NCI-H1694 treated with DMSO at 0.1 percent for 48 hours (cell line): Measurements from ENCODE around the gene AJM1.

Source experiments
- DNase-seq: peaks from one replicate; lab custom pipeline; 2025; lab: John Stamatoyannopoulos, UW

AJM1 gene

DNA sequence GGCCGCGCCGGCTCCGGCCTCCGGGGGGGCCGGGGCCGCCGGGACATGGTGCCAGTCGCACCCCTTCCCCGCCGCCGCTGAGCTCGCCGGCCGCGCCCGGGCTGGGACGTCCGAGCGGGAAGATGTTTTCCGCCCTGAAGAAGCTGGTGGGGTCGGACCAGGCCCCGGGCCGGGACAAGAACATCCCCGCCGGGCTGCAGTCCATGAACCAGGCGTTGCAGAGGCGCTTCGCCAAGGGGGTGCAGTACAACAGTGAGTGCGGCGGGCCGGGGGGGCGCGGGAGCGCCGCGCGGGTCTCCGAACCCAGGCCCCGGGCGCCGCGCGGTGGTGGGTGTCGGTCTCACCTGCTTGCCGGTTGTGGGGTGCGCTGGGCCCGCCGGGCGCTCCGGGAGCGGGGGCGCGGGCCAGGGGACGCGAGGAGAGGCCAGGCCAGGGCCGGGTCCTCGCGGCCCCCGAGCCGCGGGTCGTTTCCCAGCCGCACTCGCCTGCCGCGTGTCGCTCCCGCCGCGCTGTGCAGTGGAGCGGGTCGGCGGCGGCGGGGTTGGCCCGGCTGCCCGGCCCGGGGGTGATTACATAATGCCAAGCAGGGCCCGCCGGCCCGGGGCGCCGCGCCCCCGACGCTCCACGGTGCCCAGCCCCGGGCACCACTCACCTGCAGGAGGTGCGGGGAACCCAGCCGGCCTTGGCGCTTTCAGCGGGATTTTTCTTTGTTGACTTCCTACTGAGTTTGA lies 34.0 kb upstream of the AJM1 start:
- no peak for DNase-seq

DNA sequence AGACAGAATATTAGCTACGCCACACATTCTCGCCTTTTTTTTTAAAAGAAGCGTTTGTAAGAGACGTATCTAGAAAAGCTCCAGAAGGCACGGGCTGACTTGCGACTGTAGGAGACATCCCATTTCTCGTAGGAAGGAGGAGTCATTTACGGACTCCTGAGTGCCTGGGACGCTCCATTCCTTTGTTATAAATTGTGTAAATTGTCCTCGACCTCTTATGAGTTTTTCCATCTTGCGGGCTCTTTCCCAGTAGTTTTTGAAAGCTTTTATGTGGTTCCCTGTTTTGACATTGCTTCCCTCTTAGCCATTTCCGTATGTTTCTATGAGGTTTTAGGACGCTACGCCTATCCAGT lies 33.5 kb upstream of the AJM1 start:
- peak; percentile 4 for DNase-seq

DNA sequence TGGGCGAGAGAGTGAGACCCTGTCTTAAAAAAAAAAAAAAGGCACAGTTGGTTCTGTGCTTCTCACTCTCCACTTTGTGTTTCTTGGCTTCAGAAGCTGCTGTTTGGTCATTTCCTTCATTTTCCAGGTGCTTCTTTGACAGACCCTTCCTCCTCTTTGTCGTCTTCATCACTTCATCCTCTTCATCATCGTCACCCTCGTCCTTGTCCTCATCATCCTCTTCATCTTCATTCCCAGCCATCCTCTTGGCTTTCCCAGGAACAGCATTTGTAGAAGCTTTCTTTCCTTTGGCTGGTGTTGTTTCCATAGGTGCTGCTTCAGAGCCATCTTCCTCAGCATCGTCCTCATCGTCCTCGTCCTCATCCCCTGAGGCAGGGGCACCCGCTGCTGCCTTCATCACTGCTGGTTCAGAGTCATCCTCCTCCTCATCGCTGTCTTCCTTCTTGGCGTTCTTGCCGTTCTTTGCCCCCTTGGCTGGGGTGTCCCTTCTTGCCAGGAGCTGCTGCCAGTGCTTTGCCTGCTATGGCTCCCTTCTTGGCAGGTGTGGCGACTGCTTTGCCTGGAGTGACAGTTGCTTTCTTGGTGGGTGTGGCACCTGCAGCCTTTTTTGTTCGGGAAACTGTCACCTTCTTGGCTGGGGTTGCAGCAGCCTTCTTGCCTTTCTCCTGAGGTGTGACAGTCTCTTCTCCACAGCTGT lies 27.4 kb upstream of the AJM1 start:
- DNase-seq = no peak

DNA sequence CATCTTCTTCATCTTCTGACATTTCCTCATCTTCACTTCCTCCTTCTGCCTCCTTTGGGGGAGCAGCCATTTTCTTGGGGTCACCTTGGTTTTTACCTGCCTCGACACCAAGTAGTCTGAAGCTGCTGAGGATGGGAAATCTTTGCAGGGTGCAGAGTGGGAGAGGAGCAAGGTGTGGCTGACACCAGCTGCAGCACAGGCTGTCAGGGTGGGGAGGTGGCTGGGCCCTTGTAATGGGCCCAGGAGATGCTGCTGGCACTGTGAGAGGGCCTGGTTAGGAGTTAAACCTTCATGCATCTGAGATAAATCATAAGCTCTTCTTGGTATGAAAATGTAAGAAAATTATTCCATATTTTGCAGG lies 26.9 kb upstream of the AJM1 start:
- DNase-seq = no peak

DNA sequence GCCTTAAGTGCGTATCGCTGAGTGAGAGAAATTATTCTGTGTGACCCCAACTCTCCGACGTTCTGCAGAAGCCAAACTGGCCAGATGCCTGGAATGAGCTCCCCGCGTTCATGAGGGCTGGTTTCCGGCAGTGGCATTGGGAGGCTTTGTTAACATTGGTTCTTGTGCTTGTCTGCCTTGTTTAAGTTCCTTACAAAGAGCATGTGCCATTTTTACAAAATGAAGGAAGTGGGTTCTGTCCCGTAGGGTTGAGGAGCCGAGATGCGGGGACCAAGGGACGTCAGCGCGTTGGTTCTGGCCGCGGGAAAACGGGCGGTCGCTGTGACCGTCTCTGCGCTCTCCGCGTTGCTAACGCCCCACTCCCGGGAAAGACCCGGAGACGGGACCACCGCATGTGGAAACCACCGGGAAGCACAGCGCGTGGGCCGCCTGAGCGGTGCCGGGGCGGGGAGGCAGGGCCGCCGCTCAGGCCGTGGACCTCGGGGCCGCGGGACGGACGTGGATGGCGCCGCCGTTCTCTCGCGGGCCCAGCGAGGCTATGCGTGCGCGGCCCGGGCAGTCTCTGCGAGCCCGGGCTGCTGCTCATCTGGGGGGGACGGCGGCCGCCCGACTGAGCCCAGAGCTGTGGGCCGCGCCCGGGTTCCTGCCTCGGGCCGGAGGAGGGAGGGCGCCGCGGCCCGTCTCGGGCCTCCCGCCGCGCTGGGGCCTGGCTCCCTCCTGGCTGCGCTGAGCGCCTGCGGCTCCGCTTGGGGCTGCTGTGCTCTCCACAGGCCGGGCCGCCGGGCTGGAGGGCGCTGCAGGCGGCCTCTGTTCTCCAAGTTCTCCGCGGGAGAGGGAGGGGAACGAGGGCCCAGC lies 21.1 kb upstream of the AJM1 start:
- DNase-seq = no peak

DNA sequence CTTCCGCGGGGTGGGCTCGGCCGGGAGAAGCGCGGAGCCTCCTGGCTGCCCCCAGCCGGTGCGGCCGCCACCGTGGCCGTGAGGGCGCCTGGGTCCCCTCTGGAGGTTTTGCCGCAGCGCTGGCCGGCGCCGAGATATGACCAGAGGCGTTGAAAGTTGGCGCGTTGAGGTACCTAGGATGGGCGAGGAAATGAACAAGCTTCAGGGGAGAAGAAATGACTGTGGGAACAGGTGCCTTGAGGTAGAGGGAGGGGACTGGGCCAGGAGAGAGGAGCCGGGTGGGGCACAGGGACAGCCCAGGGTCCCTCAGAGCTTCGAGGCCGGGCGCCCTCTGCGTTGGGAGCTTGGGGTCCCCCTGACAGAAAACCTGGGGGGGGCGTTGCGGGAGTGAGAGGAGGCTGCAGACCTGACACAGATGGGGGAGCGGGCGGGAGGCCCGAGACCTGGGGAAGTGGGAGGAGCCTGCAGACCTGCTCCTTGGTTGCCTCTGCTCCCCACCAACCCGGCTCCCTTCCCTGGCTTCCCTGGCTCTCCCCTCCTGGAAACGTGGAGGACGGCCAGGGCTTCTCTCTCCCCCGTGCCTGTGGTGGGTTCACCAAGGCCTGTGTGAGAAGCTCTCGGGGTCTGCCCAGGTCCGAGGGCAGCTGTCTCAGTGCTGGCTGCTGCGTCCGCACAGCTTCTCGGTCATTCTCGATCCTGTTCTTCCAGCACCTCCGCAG lies 20.3 kb upstream of the AJM1 start:
- DNase-seq = no peak

DNA sequence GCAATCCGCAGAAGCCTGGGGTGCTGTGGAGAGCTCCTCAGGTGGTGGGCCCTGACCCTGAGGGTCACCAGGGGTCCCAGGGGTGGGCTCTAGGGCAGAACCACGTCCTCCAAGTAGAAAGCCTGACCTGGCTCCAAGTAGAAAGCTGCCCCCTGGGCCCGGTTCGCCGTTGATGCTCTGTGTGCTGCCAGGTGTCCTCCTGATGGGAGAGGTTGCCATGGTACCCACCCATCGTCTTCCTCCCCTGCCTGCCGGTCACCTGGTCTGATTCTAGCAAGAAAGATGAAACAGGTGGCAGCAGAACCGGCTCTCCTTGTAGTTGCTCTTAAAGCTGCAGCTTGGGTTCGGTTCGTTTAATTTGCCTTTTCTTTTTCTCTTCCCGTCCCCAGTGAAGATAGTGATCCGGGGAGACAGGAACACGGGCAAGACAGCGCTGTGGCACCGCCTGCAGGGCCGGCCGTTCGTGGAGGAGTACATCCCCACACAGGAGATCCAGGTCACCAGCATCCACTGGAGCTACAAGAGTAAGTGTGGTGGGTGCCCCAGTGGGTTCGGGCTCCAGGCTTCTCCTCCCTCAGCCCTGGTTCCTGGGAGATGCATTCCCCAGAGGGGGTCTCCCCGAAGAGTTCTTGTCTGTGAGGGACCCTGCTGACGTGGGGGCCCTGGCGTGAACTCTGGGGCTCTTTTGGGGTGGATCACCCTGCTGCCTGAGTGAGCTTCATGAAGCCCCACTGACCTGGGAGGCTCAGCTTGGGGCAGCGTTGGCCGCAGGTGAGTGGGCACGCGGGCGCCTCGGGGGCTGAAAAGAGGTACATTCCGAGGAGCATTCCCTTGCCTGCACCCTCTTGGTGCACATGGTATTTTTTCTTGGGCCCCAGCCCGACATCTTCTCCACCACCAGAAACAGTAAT lies 18.9 kb upstream of the AJM1 start:
- no peak for DNase-seq

DNA sequence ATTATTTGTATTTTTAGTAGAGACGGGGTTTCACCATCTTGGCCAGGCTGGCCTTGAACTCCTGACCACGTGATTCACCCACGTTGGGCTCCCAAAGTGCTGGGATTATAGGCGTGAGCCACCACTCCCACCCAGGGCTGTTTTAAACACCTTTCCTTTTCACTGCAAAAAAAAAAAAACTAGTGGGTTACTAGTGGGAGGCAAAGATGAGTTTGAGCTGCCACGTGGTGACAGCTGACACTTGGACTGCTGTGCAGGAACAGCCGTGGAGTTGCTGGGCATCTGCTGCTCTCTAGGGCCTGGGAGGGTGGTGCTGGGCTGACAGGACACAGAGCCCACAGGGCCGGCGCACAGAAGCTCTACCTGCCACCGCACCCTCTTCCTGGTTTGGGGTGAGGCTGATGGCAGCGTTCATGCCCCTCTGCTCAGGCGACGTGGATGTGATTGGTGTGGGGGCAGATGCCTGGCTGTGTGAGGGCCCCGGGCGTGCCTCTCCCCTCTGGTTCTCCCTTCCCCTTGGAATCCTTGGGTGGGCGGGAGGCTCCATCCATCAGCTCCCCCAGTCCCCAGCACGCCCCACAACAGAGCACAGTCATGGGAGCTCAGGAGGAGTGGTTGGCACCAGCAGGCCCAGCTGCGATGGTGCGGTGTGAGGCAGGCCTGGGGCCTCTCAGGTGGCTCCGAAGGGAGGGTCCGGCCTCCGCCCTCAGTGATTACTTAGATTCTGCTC lies 17.6 kb upstream of the AJM1 start:
- DNase-seq = no peak

DNA sequence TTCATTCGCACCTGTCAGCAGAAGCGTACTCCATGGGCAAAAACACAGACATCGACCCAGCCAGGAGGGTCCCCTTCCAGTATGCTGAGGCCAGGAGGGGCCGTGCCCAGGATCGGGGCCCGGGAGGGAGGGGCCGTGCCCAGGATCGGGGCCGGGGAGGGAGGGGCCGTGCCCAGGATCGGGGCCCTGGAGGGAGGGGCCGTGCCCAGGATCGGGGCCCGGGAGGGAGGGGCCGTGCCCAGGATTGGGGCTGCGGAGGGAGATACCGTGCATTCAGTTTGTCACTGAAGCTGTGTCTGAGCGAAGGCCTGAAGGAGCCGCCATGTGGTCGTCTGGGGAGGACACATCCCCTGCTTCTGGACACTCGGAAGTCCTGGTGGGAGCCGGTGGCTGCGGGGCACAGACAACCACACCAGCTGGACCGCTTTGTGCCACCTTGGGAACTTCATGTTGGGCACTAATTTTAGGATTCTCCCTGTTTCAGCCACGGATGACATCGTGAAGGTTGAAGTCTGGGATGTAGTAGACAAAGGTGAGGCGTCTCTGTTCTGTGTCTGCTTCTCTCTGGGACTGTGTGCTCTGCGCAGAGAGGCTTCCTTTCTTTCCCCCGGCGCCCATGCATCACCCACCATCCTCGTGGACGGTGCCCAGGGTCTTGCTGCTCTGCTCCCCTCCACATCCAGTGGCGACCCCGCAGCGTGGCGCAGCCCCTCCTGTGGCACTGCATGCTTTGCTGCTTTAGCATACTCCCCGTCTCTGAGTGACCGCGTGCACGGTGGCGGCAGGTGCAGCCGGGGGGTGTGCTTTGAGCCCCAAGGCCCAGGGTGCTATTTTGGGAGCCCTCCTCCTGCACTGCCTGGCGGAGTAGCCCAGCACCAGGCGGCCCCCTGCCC lies 16.7 kb upstream of the AJM1 start:
- DNase-seq = no peak

DNA sequence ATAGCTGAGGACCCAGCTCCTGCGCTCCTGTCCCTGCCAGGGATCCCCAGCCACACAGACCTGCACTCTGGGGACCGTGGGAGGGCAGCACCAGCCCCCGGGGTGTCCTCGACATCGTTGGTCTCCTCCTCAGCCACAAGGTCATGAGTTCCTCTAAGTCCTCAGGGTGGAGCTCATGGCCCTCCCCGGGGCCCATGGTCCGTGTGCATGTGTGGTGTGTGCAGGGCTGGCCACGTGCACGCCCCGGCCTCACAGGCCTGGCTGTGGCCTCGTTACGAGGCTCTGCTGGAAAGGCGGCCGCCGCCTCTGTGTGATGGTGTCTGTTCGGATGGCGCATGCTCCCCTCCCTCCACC lies 16.1 kb upstream of the AJM1 start:
- no peak for DNase-seq

DNA sequence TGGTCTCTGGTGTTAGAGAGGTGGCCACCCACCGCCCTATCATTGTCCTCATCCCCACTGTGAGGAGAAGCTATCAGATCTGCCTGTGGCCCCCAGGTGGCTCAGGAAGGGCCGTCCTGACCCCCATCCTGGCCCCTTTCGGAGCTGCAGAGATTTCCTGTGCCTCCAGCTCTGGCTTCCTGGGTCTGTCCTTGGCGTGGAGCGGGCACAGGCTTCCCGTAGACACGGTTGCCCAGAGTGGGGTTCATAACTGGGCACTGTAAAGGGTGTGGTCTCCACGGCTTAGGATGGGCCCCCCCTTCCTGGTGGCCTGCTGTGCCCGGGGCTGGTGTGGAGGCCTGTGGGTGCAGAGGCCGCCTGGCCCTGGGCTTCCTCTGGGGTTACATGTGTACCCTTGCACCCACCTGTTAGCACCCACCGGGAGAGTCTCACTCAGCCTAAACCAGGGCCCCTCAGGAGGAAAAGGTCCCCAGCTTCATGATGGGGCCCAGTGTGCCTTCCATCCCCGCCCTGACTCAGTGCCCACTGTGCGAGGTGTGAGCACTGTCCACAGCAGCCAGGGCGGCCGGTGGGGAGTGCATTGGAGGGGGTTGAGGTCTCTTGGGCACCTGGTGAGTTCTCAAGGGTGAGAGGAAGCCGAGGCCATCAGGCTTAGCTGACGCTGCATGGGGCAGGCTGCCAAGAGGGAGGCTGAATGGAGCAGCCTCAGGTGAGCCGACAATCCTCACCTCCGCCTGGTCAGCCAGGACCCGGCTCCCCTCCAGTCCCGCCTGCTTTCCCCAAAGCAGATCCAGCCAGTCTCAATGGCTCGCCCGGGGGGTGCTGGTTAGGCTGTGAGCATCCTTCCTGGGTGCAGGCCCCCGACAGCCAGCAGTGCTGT lies 15.3 kb upstream of the AJM1 start:
- no peak for DNase-seq

DNA sequence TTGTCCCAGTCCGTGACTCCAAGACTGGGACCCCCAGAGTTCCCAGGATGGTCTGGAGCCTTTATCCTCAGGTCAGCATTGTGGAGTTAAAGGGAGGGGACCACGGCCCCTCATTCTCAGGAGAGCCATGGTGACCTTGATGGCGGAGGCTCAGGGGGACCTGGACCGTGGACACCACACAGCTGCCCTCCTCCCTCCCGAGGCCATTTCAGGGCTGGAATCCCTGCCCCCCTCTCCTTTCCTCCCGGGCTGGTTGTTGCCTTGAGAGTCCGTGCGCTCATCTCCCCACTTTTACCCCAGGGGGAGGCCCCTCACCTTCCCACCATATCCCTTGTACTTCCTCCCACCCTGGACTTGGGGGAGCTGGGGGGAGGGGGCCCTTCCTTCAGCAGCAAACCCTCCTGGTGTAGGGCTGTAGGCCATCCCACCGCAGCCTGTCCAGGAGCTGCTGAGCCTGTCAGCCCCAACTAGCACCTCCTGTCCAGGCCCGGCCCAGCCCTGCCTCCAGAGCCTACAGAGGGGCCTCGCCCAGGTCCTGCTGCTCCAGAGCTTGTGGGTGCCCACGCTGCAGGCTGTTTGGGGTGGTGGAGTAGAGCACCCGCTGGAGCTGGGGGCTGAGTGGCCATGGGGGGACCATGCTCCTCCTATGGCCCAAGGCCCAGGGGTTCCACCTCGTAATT lies 14.3 kb upstream of the AJM1 start:
- DNase-seq = no peak

DNA sequence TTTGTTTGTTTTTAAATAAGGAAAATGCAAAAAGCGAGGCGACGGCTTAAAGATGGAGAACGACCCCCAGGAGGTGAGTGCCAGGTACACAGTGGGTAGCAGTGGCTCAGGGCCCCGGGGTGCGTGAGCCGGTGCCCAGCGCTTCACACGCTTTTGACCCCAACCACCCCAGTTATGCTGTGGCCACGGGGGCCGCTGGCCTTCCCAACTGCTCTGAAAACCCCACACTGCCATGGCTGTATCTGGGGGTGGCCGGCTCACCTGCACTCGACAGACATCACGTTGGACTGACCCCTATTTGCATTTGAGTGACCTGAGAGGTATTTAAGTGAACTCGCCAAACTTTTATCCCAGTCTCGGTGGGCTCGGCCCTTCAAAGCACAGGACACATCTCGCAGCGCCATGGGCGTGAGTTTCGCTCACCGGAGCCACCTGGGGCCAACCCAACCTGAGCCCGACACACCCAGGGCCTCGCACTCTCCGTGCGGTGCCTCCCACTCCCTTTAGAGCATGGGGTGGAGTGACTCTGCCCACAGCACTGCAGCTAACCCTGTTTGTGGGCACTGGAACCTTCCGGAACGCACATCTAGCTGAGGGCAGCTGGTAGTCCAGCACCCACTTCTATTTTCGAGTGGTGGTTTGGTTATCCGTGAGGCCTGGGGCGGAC lies 13.7 kb upstream of the AJM1 start:
- no peak for DNase-seq

DNA sequence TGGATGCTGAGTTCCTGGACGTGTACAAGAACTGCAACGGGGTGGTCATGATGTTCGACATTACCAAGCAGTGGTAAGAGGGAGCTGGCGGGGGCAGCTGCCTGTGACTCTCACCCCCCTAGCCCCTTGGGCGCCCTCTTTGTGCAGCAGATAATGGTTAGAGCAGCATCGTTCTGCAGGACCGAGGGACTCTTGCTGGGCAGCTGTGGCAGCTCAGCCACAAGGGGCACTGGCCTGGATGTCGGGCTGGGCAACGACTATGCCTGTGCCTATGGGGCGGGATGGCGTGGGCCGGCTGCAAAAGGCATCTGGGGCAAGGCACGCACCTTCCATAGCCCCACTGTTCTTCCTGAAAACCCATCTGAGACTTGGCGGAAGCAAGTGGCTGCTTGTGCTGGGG lies 12.9 kb upstream of the AJM1 start:
- no peak for DNase-seq

DNA sequence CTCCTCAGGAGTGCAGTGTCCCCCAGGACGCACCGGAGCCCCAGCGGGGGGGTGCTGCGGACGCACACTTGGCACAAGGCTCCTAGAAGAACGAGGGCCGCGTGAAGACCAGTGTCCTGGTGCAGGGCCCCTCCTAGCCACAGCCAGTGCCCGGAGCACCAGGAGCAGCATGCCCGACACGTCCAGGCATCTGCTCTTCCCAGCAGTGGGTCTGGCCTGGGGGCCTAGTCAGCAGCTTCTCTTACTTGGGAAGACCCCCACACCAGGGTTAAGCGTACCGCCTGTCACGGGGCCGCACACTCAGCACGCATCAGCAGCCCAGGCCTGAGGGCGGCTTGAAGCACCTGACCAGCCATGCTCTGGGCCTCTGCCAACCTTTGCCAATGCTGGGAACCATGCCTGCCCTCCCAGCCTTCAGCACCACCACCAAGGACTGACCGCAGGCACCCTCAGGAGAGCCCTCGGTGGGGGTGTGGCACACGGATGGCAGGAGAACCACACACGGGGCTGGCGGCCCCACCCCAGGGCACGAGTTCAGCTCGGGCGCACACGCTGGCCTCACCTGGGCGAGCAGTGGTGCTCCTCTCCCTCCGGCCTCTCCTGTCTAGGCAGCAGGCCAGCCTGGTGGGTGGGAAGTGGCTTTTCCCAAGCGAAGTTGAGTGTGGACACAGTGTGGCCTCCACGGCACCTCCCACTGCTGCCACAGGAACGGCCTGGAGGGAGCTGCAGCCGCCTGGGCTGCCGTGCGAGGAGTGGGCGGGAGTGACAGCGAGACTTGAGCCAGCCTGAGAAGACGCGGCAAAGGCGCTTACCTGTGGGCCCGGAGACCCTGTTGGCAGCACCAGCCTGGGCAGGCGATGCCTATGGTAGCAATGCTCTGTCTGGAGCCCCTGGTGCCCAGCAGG lies 12.0 kb upstream of the AJM1 start:
- DNase-seq = no peak

DNA sequence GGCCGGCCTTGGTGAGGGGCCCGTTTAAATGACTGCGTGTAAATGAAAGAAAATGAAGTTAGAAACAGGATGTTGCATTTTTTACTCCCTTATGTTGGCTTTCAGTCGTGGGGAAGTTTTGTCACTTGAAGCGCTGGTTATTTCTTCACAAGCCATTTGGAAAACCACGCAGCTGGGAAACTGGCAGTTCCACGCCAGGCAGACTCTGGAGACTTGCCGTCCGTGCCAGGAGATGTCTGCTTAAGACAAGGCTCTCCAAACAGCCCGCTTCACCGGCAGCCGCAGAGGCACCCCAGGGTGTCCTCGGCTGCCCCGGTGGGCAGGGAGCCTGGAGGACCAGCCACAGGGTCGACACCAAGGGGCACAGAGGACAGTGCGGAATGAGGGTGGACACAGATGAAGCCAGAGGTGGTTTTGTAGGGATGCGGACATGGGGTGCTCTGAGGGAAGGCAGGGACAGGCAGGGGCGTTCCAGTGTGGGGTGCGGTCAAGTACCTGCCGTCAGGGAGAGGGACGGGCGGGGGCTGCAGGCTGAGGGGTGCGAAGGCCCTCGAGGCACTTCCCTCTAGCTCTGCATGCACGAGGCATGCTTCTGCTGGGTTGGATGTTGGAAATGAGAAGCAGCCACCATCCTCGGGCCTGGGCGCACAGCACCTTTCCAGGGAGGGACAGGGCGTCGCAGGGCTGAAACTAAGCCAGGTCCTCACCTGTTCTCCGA lies 11.1 kb upstream of the AJM1 start:
- DNase-seq = no peak
